ENCODE data around the gene RPS2. TPM values are rescaled to one million over a fixed set of nuclear protein-coding genes. Genes with fewer than 3 reads are reported as not detected.
A peak's percentile ranks its signal among the peaks of the same experiment; 100 is the strongest.

The RPS2 gene
- total and polyA plus RNA-seq, 2 of the 8 experiments (the other 6 are each of a cell fraction or from before 2014, with no cell fraction given) = 4,042 to 16,783 TPM

DNA sequence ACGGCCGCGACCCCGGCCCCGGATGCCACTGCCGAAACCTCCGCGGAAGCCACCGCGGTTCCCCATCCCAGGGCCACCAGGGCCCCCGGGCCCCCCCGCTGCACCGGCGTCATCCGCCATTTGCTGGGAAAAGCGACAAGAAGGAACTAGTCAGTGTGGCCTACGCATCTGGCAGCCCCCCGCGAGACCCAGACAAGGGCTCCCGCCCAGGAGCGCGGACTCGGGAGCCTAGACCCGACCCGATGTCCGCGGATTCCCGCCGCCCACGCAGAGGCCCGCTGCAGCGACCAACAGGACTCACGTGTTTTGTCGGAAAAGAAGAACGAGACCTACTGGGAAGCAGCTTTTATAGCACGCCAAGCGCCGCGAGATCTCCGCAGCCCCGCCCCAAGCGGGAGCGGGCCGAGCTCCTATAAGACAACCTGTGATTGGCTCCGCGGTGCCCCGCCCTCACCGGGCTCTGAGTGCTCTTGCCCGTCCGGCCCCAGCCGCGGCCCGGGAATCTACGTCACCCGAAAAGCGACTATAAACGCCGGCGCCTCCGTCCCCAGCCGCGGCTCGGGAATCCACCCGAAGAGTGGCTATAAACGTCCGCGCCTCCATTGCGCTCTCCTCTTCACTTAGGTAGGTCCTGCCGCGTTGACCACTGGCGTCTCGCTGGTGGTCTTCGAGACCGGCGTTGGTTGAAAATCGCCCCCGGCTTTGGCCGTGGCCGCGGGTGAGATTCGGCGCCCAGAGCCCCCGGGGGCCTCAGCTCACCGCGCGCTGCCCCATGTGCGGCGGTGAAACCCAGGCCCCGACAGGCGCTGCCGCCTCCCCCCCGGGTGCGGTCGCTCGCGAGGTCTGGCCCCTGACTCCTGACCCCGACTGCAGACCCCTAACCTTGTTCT, at the start of gene RPS2 (continued):
- TF ChIP-seq TAF1 (IDR thresholded peaks at IDR 0.05; ENCODE audit: low read depth, low read length) = peak; percentile 100
- TF ChIP-seq BRCA1 (IDR thresholded peaks at IDR 0.05; ENCODE audit: low read depth, low read length) = peak; percentile 86
- TF ChIP-seq SRF (IDR thresholded peaks at IDR 0.05; ENCODE audit: low read depth, low read length) = peak; percentile 48; the same call in 1 of the 2 replicates
- TF ChIP-seq MAFK (IDR thresholded peaks at IDR 0.05; ENCODE audit: low read depth, low read length) = no peak
- TF ChIP-seq RBBP5 (IDR thresholded peaks at IDR 0.05; ENCODE audit: borderline replicate concordance, low read depth, low read length) = peak; percentile 75; the same call in 1 of the 2 replicates
- no peak for TF ChIP-seq RNF2 (IDR thresholded peaks at IDR 0.05; ENCODE audit: borderline replicate concordance, low read depth, low read length, missing control alignments, poor library complexity, severe bottlenecking)
- TF ChIP-seq TAF7 (optimal IDR thresholded peaks at IDR 0.05; ENCODE audit: borderline replicate concordance, low read depth, low read length) = peak; percentile 99
- no peak for TF ChIP-seq BACH1 (IDR thresholded peaks at IDR 0.05; ENCODE audit: low read length)
- TF ChIP-seq POLR2AphosphoS5 (IDR thresholded peaks at IDR 0.05; ENCODE audit: low read depth, low read length) = peak; percentile 100
- peak; percentile 93 for TF ChIP-seq GTF2F1 (IDR thresholded peaks at IDR 0.05; ENCODE audit: borderline replicate concordance, low read depth, low read length)
- peak; percentile 95 for TF ChIP-seq CREB1 (IDR thresholded peaks at IDR 0.05)

Measured in H1 (cell line).